ENCODE results near the gene SLC6A12.
"Not testable (repeated sequence)": the region's sequence is repeated elsewhere in the genome, so short reads cannot be mapped to it uniquely, and the experiment has no call there.

DNA sequence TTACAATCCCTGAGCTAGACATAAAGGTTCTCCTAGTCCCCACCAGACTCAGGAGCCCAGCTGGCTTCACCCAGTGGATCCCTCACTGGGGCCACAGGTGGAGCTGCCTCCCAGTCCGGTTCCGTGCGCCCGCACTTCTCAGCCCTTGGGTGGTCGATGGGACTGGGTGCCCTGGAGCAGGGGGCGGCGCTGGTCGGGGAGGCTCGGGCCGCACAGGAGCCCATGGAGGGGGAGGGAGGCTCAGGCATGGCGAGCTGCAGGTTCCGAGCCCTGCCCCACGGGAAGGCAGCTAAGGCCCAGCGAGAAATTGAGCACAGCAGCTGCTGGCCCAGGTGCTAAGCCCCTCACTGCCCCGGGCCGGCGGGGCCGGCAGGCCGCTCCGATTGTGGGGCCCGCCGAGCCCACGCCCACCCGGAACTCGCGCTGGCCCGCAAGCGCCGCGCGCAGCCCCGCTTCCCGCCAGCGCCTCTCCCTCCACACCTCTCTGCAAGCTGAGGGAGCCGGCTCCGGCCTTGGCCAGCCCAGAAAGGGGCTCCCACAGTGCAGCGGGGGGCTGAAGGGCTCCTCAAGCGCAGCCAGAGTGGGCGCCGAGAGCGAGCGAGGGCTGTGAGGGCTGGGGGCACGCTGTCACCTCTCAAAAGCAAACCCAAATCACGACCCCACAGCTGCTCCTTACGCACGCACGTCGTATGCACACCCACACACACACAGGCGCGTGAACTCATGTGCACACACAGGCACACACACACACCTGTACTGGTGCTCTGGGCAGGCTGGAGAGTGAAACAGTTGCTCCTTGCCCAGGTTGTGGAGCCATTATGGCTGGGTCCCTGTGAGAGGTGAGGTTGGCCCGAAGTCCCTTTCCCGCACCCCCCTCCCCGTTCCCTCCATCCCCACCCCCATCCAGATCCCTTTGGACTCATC lies 25.7 kb downstream of the SLC6A12 start:
- not testable (repeated sequence) for TF ChIP-seq LEF1 (IDR thresholded peaks at IDR 0.05); JUNB (CRISPR knock-in tag; conservative IDR thresholded peaks at IDR 0.05); SMARCC2 (IDR thresholded peaks at IDR 0.05; ENCODE audit: low read depth); NFYB (IDR thresholded peaks at IDR 0.05; ENCODE audit: extremely low read depth, insufficient read length); ZNF282 (CRISPR knock-in tag; IDR thresholded peaks at IDR 0.05); ZNF24 (IDR thresholded peaks at IDR 0.05); ZFX (CRISPR knock-in tag; IDR thresholded peaks at IDR 0.05); NRF1 (conservative IDR thresholded peaks at IDR 0.05 in 1 of 2, IDR thresholded peaks at IDR 0.05 in 1 of 2); POU5F1 (IDR thresholded peaks at IDR 0.05; ENCODE audit: borderline replicate concordance, low read depth, low read length, partially characterized antibody)
- TF ChIP-seq, protein P1, sequence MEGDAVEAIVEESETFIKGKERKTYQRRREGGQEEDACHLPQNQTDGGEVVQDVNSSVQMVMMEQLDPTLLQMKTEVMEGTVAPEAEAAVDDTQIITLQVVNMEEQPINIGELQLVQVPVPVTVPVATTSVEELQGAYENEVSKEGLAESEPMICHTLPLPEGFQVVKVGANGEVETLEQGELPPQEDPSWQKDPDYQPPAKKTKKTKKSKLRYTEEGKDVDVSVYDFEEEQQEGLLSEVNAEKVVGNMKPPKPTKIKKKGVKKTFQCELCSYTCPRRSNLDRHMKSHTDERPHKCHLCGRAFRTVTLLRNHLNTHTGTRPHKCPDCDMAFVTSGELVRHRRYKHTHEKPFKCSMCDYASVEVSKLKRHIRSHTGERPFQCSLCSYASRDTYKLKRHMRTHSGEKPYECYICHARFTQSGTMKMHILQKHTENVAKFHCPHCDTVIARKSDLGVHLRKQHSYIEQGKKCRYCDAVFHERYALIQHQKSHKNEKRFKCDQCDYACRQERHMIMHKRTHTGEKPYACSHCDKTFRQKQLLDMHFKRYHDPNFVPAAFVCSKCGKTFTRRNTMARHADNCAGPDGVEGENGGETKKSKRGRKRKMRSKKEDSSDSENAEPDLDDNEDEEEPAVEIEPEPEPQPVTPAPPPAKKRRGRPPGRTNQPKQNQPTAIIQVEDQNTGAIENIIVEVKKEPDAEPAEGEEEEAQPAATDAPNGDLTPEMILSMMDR (IDR thresholded peaks at IDR 0.05 in 2 of 3, conservative IDR thresholded peaks at IDR 0.05 in 1 of 3; ENCODE audit: insufficient read depth in 2 of 3, low read depth in 1 of 3, low read length in 3 of 3): not testable (repeated sequence)
